NCI-H82 treated with DMSO at 0.1 percent for 48 hours (cell line): ENCODE data around the gene NUDT3.
"Not testable (repeated sequence)": the region's sequence is repeated elsewhere in the genome, so short reads cannot be mapped to it uniquely, and the experiment has no call there.

ENCODE experiments used
- DNase-seq: peaks from one replicate; lab custom pipeline; 2025; ENCODE audit not compliant: unreplicated experiment; lab: John Stamatoyannopoulos, UW

Gene NUDT3

DNA sequence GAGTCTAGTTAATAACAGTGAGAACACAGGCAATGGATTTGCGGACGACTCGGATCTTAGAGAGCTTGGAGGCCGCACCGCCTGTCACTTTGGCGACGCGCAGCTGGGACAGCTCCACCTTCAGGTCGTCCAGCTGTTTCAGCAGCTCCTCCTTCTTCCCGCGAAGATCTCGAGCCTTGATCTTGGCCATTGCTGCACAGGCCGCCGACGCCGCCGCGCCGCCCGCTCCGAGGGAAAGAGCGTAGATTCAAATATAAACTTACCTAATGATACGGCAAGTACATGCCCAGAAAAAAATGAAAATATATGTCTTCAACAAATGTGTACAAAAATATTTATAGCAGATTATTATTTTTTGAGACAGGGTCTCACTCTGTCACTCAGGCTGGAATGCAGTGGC is 129.0 kb downstream of the NUDT3 start:
- not testable (repeated sequence) for DNase-seq

DNA sequence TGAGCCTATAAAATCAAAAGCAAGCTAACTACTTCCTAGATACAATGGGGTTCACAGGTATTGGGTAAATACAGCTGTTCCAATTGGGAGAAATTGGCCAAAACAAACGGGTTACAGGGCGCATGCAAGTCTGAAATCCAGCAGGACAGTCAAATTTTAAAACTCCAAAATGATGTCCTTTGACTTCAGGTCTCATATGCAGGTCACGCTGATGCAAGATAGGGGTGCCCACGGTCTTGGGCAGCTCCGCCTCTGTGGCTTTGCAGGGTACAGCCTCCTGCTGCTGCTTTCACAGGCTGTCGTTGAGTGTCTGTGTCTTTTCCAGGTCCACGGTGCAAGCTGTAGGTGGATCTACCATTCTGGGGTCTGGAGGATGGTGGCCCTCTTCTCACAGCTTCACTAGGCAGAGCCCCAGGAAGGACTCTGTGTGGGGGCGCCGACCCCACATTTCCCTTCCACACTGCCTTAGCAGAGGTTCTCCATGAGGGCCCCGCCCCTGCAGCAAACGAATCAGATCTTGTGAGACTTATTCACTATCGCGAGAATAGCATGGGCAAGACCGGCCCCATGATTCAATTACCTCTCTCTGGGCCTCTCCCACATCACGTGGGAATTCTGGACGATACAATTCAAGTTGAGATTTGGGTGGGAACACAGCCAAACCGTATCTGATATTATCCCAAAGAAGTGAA is 131.7 kb downstream of the NUDT3 start:
- no peak for DNase-seq

- DNase-seq = no peak
Measured at GRCh38 chr6:34259529-34260069, 132.9 kb downstream of the NUDT3 start.

DNA sequence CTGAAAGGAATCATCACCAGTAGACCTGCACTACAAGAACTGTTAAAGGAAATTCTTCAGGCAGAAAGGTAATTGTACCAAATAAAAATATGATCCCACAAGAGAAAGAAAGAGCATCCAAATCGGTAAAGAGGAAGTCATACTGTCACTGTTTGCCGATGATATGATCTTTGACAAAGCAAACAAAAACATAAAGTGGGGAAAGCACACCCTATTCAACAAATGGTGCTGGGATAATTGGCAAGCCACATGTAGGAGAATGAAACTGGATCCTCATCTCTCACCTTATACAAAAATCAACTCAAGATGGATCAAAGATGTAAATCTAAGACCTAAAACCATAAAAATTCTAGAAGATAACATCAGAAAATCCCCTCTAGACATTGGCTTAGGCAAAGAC is 140.1 kb downstream of the NUDT3 start:
- DNase-seq = not testable (repeated sequence)

- no peak for DNase-seq
Measured at GRCh38 chr6:34249469-34250261, 142.8 kb downstream of the NUDT3 start.

DNA sequence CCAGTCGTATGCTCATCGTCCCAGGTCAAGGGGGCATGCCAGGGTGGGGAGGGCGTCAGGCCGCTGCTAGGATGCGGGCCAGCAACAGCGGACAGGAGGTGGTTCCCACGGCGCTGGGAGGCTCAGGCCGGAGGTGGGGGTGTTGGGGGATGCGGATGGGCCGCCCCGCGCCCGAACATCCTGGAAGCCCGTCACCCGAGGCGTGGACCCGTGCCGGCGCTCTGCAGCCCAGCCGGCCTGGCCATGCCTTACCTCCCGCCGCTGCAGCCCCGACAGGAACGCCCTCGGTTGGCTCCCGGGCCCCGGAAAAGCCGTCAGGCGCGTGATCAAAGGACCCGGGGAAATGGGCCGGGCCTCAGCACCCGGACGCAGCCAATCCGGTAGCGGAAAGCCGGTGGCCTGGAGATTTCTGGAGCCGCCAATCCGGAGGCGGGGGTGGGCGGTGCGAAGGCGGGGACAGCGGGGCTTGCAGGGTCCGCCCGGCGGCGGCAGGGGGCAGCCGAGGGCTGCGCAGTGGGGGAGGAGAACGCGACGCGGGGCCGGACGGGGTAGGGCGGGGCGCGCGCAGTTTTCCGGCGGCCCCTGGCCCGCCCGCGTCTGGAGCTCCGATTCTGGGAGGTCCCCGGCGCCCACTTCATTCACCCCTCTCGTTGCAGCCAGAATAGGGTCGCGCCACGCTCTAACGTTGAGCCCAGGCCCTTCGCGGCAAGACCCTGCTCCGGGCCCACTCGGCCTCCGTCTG is 143.6 kb downstream of the NUDT3 start, which contains the start of gene SMIM29:
Gene SMIM29, minus strand, starts transcription at position 280 of the 742 bp plus-strand sequence. CDS start 1,215 bp downstream, outside the sequence.
- DNase-seq = peak; percentile 87

DNA sequence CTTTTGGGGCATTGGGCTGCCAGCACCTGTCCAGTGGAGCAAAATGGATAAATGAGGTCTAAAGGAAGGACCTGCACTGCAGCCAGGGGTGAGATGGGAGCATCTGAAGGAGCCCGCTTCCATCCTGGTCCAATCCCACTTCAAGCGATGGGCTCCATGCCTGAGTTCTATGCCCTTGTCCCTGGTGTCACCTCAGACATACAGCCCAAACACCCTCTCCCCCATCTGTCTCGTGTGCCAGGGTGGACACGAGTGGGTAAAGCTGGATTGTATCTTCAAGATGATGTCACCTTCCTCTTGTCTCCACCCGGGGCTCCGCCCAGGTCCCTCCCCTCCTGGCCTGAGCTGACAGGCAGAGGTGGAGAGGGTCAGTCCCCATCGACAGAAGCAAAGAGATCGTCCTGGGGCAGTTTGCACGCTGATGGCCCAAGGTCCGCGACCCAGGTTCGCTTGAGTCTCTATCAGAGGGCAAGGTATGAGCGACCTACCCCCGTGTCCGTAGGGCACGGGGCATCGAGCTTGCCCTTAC is 144.2 kb downstream of the NUDT3 start:
- no peak for DNase-seq

GRCh38 chr6:34247481-34248197 is 144.8 kb downstream of the NUDT3 start:
- no peak for DNase-seq

DNA sequence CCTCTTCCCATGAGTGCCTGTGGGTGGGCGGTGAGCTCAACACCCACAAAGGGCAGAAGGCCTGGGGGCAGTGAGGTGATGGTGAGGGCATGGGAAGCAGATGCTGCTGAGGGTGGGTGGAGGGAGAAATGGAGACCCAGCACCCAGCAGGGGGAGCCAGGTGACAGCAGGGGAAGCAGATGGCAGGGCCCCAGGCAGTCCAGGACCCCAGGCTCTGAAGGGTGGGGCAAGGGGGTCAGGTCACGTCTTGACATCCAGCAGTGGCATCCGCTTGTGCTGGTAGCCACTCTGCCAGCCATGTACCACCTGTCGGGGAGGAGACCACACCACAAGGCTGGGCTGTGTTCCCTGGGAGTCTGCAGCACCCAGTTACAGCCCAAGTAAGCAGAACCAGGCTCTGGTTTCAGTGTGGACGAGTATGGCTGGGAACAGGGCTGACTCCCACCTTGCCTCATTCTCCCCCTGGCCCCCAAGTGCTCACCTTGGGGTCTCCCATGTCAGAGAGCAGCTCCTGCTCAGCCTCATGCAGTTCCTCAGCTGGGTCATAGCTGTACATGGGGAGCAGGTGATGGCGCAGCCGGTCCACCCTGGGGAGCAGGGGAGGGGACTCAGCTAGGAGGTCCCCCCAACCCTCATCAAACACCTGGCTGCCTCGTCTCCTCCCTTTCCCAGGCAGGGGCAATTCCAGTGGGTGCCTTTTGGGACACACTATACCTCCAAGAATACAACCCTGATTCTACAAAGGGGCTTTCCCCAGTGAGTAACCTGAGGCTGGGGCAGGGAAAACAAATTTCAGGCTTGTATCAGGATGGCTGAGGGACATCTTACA is 145.7 kb downstream of the NUDT3 start:
- peak; percentile 77 for DNase-seq

- DNase-seq = no peak
Measured at GRCh38 chr6:34246249-34246562, 146.3 kb downstream of the NUDT3 start.

GRCh38 chr6:34245761-34246140 is 146.7 kb downstream of the NUDT3 start:
- DNase-seq = not testable (repeated sequence)

DNA sequence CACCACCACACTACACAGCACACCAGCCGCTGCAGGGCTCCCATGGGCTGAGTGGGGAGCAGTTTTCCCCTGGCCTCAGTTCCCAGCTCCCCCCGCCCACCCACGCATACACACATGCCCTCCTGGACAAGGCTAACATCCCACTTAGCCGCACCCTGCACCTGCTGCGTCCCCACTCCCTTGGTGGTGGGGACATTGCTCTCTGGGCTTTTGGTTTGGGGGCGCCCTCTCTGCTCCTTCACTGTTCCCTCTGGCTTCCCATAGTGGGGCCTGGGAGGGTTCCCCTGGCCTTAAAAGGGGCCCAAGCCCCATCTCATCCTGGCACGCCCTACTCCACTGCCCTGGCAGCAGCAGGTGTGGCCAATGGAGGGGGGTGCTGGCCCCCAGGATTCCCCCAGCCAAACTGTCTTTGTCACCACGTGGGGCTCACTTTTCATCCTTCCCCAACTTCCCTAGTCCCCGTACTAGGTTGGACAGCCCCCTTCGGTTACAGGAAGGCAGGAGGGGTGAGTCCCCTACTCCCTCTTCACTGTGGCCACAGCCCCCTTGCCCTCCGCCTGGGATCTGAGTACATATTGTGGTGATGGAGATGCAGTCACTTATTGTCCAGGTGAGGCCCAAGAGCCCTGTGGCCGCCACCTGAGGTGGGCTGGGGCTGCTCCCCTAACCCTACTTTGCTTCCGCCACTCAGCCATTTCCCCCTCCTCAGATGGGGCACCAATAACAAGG is 147.3 kb downstream of the NUDT3 start:
- DNase-seq = not testable (repeated sequence)

GRCh38 chr6:34243901-34244884 is 148.3 kb downstream of the NUDT3 start:
- DNase-seq = no peak

GRCh38 chr6:34243131-34243771 is 149.2 kb downstream of the NUDT3 start:
- DNase-seq = no peak

DNA sequence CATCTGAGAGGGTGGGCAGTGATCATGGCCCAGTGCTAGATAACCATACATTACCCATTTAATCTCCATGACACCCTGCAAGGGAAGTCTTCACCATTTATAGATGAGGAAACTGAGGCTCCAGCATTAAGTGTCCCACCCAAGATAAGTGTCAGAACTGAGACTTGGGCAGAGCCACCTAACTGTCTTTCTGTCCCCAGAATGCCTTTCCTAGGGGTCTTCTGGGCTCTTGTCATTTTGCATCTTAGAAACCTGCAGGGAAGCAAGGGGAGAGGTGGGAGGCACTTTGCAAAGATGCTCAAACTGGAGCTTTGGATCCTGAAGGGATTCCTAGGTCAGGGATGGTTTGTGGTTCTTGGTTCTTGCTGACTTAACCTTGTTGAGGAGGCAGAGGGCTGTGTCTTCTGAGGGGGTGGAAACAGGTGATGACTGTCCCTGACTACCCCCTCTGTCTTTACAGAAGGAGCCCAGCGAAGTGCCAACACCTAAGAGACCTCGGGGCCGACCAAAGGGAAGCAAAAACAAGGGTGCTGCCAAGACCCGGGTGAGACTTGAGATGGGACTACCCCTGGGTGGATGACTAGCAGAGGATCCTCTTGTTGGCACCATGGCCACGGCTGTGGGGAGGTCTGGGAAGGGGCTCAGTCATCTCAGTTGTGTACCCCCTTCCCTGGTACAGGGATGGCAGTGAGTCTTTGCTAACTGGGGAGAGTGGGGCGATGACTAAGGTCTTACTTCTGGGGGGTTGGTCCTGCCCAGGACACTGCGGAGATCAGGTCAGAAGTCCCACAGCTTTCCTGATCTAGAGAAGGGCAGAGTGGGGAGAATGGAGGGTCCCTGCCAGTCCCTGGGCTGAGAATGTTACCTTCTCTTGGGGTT is 150.0 kb downstream of the NUDT3 start:
- no peak for DNase-seq
